A673 (cell line): ENCODE data around the gene MYO1F.

ENCODE experiments used
- CTCF ChIP-seq: fragments of 300-800, 200-600 bp; sonication (generic); conservative IDR thresholded peaks from 2 replicates; pipeline ENCODE4 v1.5.1; 2017; ENCODE audit warnings: low read depth, mild to moderate bottlenecking, antibody characterized with exemption, low read length, moderate library complexity, mixed read lengths
- EZH2 ChIP-seq: fragments of 200-600 bp; sonication (generic); IDR thresholded peaks from 2 replicates; pipeline ENCODE4 v1.6.1; 2017; ENCODE audit warnings: borderline replicate concordance, low read depth, mild to moderate bottlenecking, mixed read lengths, antibody characterized with exemption, low read length; ENCODE audit not compliant: poor library complexity, severe bottlenecking

- TF ChIP-seq EZH2, result no peak
- TF ChIP-seq CTCF, result no peak
Observed at GRCh38 chr19:8610936-8611300, 33.7 kb upstream of the MYO1F start.
